K562 (cell line): ENCODE data around the gene CLCN5.

Source experiments
- EGR1 ChIP-seq: fragments of 450-650 bp; conservative IDR thresholded peaks from 2 replicates; pipeline ENCODE4 v1.6.1; 2017; ENCODE audit warnings: mild to moderate bottlenecking
- FUS ChIP-seq: fragments of 200-400 bp; formaldehyde crosslinking; optimal IDR thresholded peaks from 2 replicates; pipeline ENCODE3; 2017; ENCODE audit warnings: low read depth, low read length
- JUN ChIP-seq, 2 experiments: sonication (generic) in 1 of 2; formaldehyde crosslinking in 1 of 2; IDR thresholded peaks; 2 replicates each; pipeline versions ENCODE4 v1.6.1 to v1.8.0; 2012 to 2022; ENCODE audit warnings: borderline replicate concordance in 2 of 2, mild to moderate bottlenecking in 2 of 2, improper control_type of control experiment in 1 of 2, low read depth in 1 of 2, low read length in 1 of 2, missing genetic modification reagents in 1 of 2
- JUND ChIP-seq, 2 experiments: IDR thresholded peaks; 2 replicates in 1 of 2; 3 replicates in 1 of 2; pipeline ENCODE4 v1.6.1; 2011; ENCODE audit warnings: borderline replicate concordance in 2 of 2, low read depth in 2 of 2, low read length in 2 of 2, improper control_type of control experiment in 1 of 2, missing biosample characterization in 1 of 2, missing genetic modification characterization in 1 of 2, missing genetic modification reagents in 1 of 2
- SMARCC2 ChIP-seq: fragments of 450-650 bp; IDR thresholded peaks from 2 replicates; pipeline ENCODE4 v1.6.1; 2017; ENCODE audit warnings: antibody characterized with exemption, moderate library complexity, mild to moderate bottlenecking, low read depth
- USF2 ChIP-seq: sonication (generic); formaldehyde crosslinking; IDR thresholded peaks from 2 replicates; pipeline ENCODE4 v1.5.0; 2020; ENCODE audit warnings: missing genetic modification reagents
- ZFP36 ChIP-seq: fragments of 150-350 bp; IDR thresholded peaks from 2 replicates; pipeline ENCODE4 v1.6.1; 2018; ENCODE audit warnings: low read length, low read depth; ENCODE audit not compliant: partially characterized antibody

- TF ChIP-seq SMARCC2 (no peak), JUN (IDR thresholded peaks at IDR 0.05; ENCODE audit: borderline replicate concordance, low read depth, low read length) (no peak), JUN (CRISPR knock-in tag; IDR thresholded peaks at IDR 0.05; ENCODE audit: borderline replicate concordance) (no peak), FUS (no peak), EGR1 (no peak), USF2 (CRISPR knock-in tag) (no peak), JUND (IDR thresholded peaks at IDR 0.05; ENCODE audit: borderline replicate concordance, low read depth, low read length) (no peak), JUND (tag; IDR thresholded peaks at IDR 0.05; ENCODE audit: borderline replicate concordance, low read depth, low read length) (no peak), ZFP36 (no peak)
Observed at GRCh38 chrX:50114113-50114512, 191.7 kb downstream of the CLCN5 start.
